Measurements from ENCODE around the gene LSM12.
A peak's percentile ranks its signal among the peaks of the same experiment; 100 is the strongest.
"Not testable (repeated sequence)": the region's sequence is repeated elsewhere in the genome, so short reads cannot be mapped to it uniquely, and the experiment has no call there.

Gene LSM12

GRCh38 chr17:43998552-43998951 lies 67.9 kb downstream of the LSM12 start:
- Histone ChIP-seq H3K4me2 (ENCODE audit: low read depth, low read length, poor library complexity, severe bottlenecking) (no peak overlapping the region), H3K36me3 (ENCODE audit: low read length) (no peaks in the 10 kb centered on the region), H3F3A (ENCODE audit: insufficient read depth) (no peaks in the 10 kb centered on the region), H3K9me3 (ENCODE audit: insufficient read depth, low read length) (no peaks in the 10 kb centered on the region), H3K9me2 (replicated peaks; ENCODE audit: insufficient read depth, low read length) (no peaks in the 10 kb centered on the region), H3K27ac (ENCODE audit: low read depth, low read length) (no peak overlapping the region), H3K9ac (ENCODE audit: low read length) (no peak overlapping the region), H3K4me3 (ENCODE audit: insufficient read depth, low read length, poor library complexity, severe bottlenecking) (no peak overlapping the region), H4K20me1 (ENCODE audit: low read depth, low read length) (no peaks in the 10 kb centered on the region), H2AFZ (ENCODE audit: low read depth, low read length, severe bottlenecking) (no peak overlapping the region), H3K79me2 (ENCODE audit: insufficient read depth, low read length) (no peaks in the 10 kb centered on the region), H3K27me3 (ENCODE audit: low read length) (no peaks in the 10 kb centered on the region)
- TF ChIP-seq, protein P1, sequence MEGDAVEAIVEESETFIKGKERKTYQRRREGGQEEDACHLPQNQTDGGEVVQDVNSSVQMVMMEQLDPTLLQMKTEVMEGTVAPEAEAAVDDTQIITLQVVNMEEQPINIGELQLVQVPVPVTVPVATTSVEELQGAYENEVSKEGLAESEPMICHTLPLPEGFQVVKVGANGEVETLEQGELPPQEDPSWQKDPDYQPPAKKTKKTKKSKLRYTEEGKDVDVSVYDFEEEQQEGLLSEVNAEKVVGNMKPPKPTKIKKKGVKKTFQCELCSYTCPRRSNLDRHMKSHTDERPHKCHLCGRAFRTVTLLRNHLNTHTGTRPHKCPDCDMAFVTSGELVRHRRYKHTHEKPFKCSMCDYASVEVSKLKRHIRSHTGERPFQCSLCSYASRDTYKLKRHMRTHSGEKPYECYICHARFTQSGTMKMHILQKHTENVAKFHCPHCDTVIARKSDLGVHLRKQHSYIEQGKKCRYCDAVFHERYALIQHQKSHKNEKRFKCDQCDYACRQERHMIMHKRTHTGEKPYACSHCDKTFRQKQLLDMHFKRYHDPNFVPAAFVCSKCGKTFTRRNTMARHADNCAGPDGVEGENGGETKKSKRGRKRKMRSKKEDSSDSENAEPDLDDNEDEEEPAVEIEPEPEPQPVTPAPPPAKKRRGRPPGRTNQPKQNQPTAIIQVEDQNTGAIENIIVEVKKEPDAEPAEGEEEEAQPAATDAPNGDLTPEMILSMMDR (IDR thresholded peaks at IDR 0.05; ENCODE audit: insufficient read depth, low read length, poor library complexity, severe bottlenecking): no peak
- no peak for TF ChIP-seq EZH2phosphoT487 (conservative IDR thresholded peaks at IDR 0.05; ENCODE audit: low read length)

DNA sequence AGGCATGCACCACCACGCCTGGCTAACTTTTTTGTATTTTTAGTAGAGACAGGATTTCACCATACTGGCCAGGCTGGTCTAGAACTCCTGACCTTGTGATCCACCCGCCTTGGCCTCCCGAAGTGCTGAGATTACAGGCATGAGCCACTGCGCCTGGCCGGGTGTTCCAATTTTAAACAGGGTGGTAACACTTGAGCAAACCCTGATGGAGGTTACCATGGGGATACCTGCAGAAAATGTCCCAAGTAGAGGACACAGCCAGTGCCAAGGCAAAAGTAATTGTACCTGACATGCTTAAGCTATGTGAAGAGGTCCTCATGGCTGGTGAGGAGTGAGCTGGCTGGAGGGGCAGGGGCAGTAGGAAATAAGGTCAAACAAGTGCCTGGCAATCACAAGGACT lies 69.3 kb downstream of the LSM12 start:
- H3K4me3 ChIP-seq (ENCODE audit: insufficient read depth, low read length, poor library complexity, severe bottlenecking); H3K9me3 ChIP-seq (ENCODE audit: insufficient read depth, low read length); H3K36me3 ChIP-seq (ENCODE audit: low read length); H2AFZ ChIP-seq (ENCODE audit: low read depth, low read length, severe bottlenecking); H4K20me1 ChIP-seq (ENCODE audit: low read depth, low read length); H3K9ac ChIP-seq (ENCODE audit: low read length); H3K4me2 ChIP-seq (ENCODE audit: low read depth, low read length, poor library complexity, severe bottlenecking); H3K79me2 ChIP-seq (ENCODE audit: insufficient read depth, low read length); H3K27ac ChIP-seq (ENCODE audit: low read depth, low read length); H3F3A ChIP-seq (ENCODE audit: insufficient read depth); H3K9me2 ChIP-seq (replicated peaks; ENCODE audit: insufficient read depth, low read length); H3K27me3 ChIP-seq (ENCODE audit: low read length): not testable (repeated sequence)

- H3K27me3 ChIP-seq (ENCODE audit: low read length): no peaks in the 10 kb centered on the region
- H3K9me2 ChIP-seq (replicated peaks; ENCODE audit: insufficient read depth, low read length): no peaks in the 10 kb centered on the region
- H3K9ac ChIP-seq (ENCODE audit: low read length): no peak overlapping the region
- H3K4me3 ChIP-seq (ENCODE audit: insufficient read depth, low read length, poor library complexity, severe bottlenecking): no peak overlapping the region
- no peaks in the 10 kb centered on the region for H3K9me3 ChIP-seq (ENCODE audit: insufficient read depth, low read length)
- no peak overlapping the region for H3K4me2 ChIP-seq (ENCODE audit: low read depth, low read length, poor library complexity, severe bottlenecking)
- H3F3A ChIP-seq (ENCODE audit: insufficient read depth): no peaks in the 10 kb centered on the region
- H3K79me2 ChIP-seq (ENCODE audit: insufficient read depth, low read length): no peaks in the 10 kb centered on the region
- H3K36me3 ChIP-seq (ENCODE audit: low read length): no peaks in the 10 kb centered on the region
- no peak overlapping the region for H3K27ac ChIP-seq (ENCODE audit: low read depth, low read length)
- no peak for TF ChIP-seq EZH2phosphoT487 (conservative IDR thresholded peaks at IDR 0.05; ENCODE audit: low read length)
- TF ChIP-seq, protein P1 (IDR thresholded peaks at IDR 0.05; ENCODE audit: insufficient read depth, low read length, poor library complexity, severe bottlenecking): no peak
- no peak overlapping the region for H2AFZ ChIP-seq (ENCODE audit: low read depth, low read length, severe bottlenecking)
- H4K20me1 ChIP-seq (ENCODE audit: low read depth, low read length): no peaks in the 10 kb centered on the region
These were observed 71.4 kb downstream of the LSM12 start for GRCh38 chr17:43995150-43995471.

- H3K27ac ChIP-seq (ENCODE audit: low read depth, low read length): no peak overlapping the region
- H3K27me3 ChIP-seq (ENCODE audit: low read length): no peaks in the 10 kb centered on the region
- no peak overlapping the region for H3K9ac ChIP-seq (ENCODE audit: low read length)
- no peak overlapping the region for H2AFZ ChIP-seq (ENCODE audit: low read depth, low read length, severe bottlenecking)
- no peaks in the 10 kb centered on the region for H4K20me1 ChIP-seq (ENCODE audit: low read depth, low read length)
- no peak overlapping the region for H3K4me3 ChIP-seq (ENCODE audit: insufficient read depth, low read length, poor library complexity, severe bottlenecking)
- no peaks in the 10 kb centered on the region for H3K9me3 ChIP-seq (ENCODE audit: insufficient read depth, low read length)
- no peaks in the 10 kb centered on the region for H3K36me3 ChIP-seq (ENCODE audit: low read length)
- H3K9me2 ChIP-seq (replicated peaks; ENCODE audit: insufficient read depth, low read length): no peaks in the 10 kb centered on the region
- H3F3A ChIP-seq (ENCODE audit: insufficient read depth): no peaks in the 10 kb centered on the region
- no peaks in the 10 kb centered on the region for H3K79me2 ChIP-seq (ENCODE audit: insufficient read depth, low read length)
- H3K4me2 ChIP-seq (ENCODE audit: low read depth, low read length, poor library complexity, severe bottlenecking): no peak overlapping the region
- no peak for TF ChIP-seq EZH2phosphoT487 (conservative IDR thresholded peaks at IDR 0.05; ENCODE audit: low read length)
- TF ChIP-seq, protein P1 (IDR thresholded peaks at IDR 0.05; ENCODE audit: insufficient read depth, low read length, poor library complexity, severe bottlenecking): peak; percentile 42
These were observed 72.0 kb downstream of the LSM12 start for GRCh38 chr17:43994272-43995149.

Data from SU-DHL-6 (cell line).